Osteoblast (primary cell): Measurements from ENCODE around the gene TSPAN10. TPM values are rescaled to one million over a fixed set of nuclear protein-coding genes. Genes with fewer than 3 reads are reported as not detected.

Experiments used
- DNase-seq: peaks from one replicate; pipeline ENCODE4 v3.0.0; 2011; ENCODE audit warnings: low spot score, mixed read lengths; ENCODE audit not compliant: insufficient read length; ENCODE audit errors: missing footprints
- H2AFZ ChIP-seq: 2 replicates; pipeline ENCODE4 v1.6.0; 2011; ENCODE audit warnings: mild to moderate bottlenecking, low read length
- H3K27ac ChIP-seq: 2 replicates; pipeline ENCODE4 v1.5.1; 2011; ENCODE audit warnings: mild to moderate bottlenecking, low read depth, low read length, moderate library complexity
- H3K27me3 ChIP-seq: 2 replicates; pipeline ENCODE4 v1.6.0; 2012; ENCODE audit warnings: mild to moderate bottlenecking, control low read depth, inconsistent platforms, low read length, moderate library complexity; ENCODE audit not compliant: insufficient read depth
- H3K36me3 ChIP-seq: 2 replicates; pipeline ENCODE4 v1.5.1; 2011; ENCODE audit warnings: mild to moderate bottlenecking, low read length, control low read depth, moderate library complexity; ENCODE audit not compliant: insufficient read depth
- H3K4me1 ChIP-seq: 2 replicates; pipeline ENCODE4 v1.5.1; 2011; ENCODE audit warnings: mild to moderate bottlenecking, low read length, control low read depth, moderate library complexity; ENCODE audit not compliant: insufficient read depth
- H3K4me2 ChIP-seq: 2 replicates; pipeline ENCODE4 v1.6.0; 2011; ENCODE audit warnings: mild to moderate bottlenecking, low read length; ENCODE audit not compliant: insufficient read depth
- H3K4me3 ChIP-seq: fragments of 200-600 bp; sonication (generic); 3 replicates; pipeline ENCODE4 v1.5.1; 2012; ENCODE audit warnings: mild to moderate bottlenecking, low read length, inconsistent platforms; ENCODE audit not compliant: insufficient read depth
- H3K79me2 ChIP-seq: 2 replicates; pipeline ENCODE4 v1.6.0; 2012; ENCODE audit warnings: mild to moderate bottlenecking, low read length, control low read depth, inconsistent platforms; ENCODE audit not compliant: insufficient read depth
- H3K9me3 ChIP-seq: 2 replicates; pipeline ENCODE4 v1.5.1; 2011; ENCODE audit warnings: low read depth, low read length, control low read depth
- H4K20me1 ChIP-seq: 2 replicates; pipeline ENCODE4 v1.6.0; 2012; ENCODE audit warnings: mild to moderate bottlenecking, low read length, control low read depth; ENCODE audit not compliant: insufficient read depth
- total RNA-seq: library from RNA; depleted of rRNA; stranded (reverse); fragments of >200 nt; gene quantifications from 2 replicates; pipeline ENCODE4 v1.2.3, GENCODE V29; 2012
- TF ChIP-seq, protein P1 (sequence below): IDR thresholded peaks from 2 replicates; pipeline ENCODE4 v1.5.1; 2011; ENCODE audit warnings: mild to moderate bottlenecking, low read depth, low read length, moderate library complexity; ENCODE audit errors: extremely low read depth

The TSPAN10 gene
- 2.9 and 11.5 TPM in 2 replicates for total RNA-seq

DNA sequence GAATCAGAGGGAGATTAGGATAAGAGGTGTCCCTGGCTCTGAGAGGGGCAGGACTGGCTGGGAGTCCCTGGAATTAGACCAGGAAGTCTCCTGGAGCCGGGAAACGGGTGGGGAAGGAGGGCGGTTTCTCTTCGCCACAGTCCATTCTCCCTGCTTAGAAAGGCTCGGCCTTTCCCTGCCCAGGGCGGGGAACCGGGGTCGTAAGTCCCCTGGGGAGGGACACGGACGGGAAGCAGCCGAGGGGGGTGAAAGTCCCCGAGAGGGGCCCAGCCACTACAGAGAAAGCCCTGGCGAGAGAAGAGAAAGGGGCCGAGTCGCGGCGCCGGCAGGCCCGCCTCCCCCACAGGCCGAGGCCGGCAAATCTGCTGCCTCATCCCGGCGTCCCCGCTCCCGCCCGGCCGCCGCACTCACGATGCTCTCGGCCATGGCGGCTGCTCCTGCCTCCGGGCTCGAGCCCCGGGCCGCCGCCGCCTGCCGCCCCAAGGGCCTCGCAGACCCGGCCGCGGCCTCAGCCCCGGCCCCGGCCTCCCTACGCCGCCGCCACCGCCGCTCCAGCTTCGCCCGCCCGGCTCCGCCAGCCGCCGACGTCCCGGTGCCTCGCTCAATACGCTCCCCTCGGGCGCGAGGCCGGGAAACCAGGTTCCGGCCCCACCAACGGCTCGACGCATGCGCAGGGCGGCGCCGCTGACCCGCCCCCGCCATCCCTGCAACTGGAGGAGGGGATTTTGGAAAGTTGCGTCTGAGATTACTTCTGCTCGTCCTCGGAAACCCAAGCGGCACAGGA is at the start of gene TSPAN10, which contains the start of gene NPLOC4:
TSS of gene TSPAN10 (plus strand) at position 692 of the 784 bp plus-strand sequence. CDS start 5,217 bp downstream, outside the sequence.
TSS of gene NPLOC4 (minus strand) at position 608 of the 784 bp plus-strand sequence. CDS start at position 426, 182 bp downstream.
- Histone ChIP-seq H2AFZ (peak within 1 kb of the TSS; percentile 80), H3K4me2 (peak within 1 kb of the TSS; percentile 95), H3K27me3 (no peaks in the 10 kb centered on the region), H3K27ac (peak within 1 kb of the TSS; percentile 93), H3K36me3 (peaks cover 2% of the 10 kb centered on the region), H3K79me2 (peaks cover 51% of the 10 kb centered on the region), H3K9me3 (no peaks in the 10 kb centered on the region), H4K20me1 (peaks cover 31% of the 10 kb centered on the region), H3K4me1 (peaks cover 14% of the 10 kb centered on the region), H3K4me3 (peak within 1 kb of the TSS; percentile 91)
- peak; percentile 99 for DNase-seq
- TF ChIP-seq, protein P1, sequence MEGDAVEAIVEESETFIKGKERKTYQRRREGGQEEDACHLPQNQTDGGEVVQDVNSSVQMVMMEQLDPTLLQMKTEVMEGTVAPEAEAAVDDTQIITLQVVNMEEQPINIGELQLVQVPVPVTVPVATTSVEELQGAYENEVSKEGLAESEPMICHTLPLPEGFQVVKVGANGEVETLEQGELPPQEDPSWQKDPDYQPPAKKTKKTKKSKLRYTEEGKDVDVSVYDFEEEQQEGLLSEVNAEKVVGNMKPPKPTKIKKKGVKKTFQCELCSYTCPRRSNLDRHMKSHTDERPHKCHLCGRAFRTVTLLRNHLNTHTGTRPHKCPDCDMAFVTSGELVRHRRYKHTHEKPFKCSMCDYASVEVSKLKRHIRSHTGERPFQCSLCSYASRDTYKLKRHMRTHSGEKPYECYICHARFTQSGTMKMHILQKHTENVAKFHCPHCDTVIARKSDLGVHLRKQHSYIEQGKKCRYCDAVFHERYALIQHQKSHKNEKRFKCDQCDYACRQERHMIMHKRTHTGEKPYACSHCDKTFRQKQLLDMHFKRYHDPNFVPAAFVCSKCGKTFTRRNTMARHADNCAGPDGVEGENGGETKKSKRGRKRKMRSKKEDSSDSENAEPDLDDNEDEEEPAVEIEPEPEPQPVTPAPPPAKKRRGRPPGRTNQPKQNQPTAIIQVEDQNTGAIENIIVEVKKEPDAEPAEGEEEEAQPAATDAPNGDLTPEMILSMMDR, result no peak

DNA sequence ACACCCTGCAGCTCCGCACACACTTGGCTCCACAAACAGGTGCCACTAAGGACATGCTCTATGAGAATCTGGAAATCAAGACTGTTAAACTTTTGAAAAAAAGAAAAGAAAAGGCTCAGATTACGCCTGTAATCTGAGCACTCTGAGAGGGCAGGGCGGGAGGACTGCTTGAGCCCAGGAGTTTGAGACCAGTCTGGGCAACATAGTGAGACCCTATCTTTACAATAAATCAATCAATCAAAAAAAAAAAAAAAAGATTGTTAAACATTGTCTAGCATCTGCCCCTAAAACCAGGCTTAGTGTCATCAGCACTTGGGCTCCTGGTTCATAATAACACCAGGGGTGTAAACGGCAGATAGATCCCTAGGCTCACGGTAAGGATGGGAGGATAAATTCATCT is 47.4 kb upstream of the TSPAN10 start:
- TF ChIP-seq, protein P1, result no peak
- no peak overlapping the region for H2AFZ ChIP-seq
- H3K27ac ChIP-seq, result no peak overlapping the region
- no peak overlapping the region for H3K4me2 ChIP-seq
- H3K4me3 ChIP-seq, result no peak overlapping the region
- H3K9me3 ChIP-seq, result no peaks in the 10 kb centered on the region
- H3K27me3 ChIP-seq, result no peaks in the 10 kb centered on the region
- H3K36me3 ChIP-seq, result peaks cover 81% of the 10 kb centered on the region
- peaks cover 2% of the 10 kb centered on the region for H4K20me1 ChIP-seq
- H3K79me2 ChIP-seq, result peaks cover 23% of the 10 kb centered on the region
- no peak for DNase-seq
- peaks cover 2% of the 10 kb centered on the region for H3K4me1 ChIP-seq

DNA sequence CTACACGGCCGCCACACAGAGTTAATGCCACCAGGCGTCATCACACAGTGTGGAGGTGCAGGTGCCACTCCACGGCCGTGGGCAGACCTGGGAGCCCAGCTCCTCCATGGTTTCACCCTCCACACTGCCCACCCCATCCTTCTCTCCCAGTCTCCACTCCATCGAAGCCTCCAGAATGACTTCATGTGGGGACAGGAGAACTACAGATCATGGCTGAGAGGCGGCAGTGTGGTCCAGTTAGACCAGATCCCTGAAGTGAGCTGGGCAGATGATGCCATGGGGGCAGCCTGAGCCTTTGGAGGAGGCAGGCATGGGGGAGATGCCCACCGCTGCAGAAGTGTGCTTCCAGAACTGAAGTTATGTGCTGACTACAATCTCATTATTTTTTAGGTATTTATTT is 46.9 kb upstream of the TSPAN10 start:
- H4K20me1 ChIP-seq, result peaks cover 2% of the 10 kb centered on the region
- no peak overlapping the region for H3K4me3 ChIP-seq
- no peaks in the 10 kb centered on the region for H3K27me3 ChIP-seq
- no peak for DNase-seq
- H3K36me3 ChIP-seq, result peaks cover 82% of the 10 kb centered on the region
- H3K79me2 ChIP-seq, result peaks cover 23% of the 10 kb centered on the region
- TF ChIP-seq, protein P1, result no peak
- H3K27ac ChIP-seq, result no peak overlapping the region
- H3K9me3 ChIP-seq, result no peaks in the 10 kb centered on the region
- H2AFZ ChIP-seq, result no peak overlapping the region
- peaks cover 6% of the 10 kb centered on the region for H3K4me1 ChIP-seq
- no peak overlapping the region for H3K4me2 ChIP-seq

DNA sequence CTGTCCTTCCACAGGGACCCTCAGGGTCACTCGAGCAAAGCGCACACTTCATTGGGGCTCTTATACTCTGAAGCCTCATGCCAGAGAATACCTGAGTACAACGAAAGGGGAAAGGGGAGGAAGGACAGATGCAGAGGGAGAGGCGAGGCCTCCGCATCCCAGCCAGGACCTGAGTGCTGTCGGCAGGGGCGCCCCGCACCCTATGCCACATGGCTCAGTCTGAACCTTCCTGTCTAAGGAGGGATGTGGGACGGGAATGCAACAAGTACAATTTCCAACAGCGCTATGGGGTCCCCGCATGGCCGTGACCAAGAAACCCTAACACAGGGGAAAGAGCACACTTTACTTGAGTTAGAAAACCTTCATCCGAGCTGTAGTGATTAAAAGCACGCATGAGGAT is 45.0 kb upstream of the TSPAN10 start:
- no peaks in the 10 kb centered on the region for H3K9me3 ChIP-seq
- H3K4me2 ChIP-seq, result no peak overlapping the region
- peaks cover 2% of the 10 kb centered on the region for H4K20me1 ChIP-seq
- H3K27ac ChIP-seq, result no peak overlapping the region
- TF ChIP-seq, protein P1, result no peak
- no peak overlapping the region for H3K4me3 ChIP-seq
- H3K79me2 ChIP-seq, result peaks cover 28% of the 10 kb centered on the region
- peaks cover 20% of the 10 kb centered on the region for H3K4me1 ChIP-seq
- peaks cover 80% of the 10 kb centered on the region for H3K36me3 ChIP-seq
- no peaks in the 10 kb centered on the region for H3K27me3 ChIP-seq
- H2AFZ ChIP-seq, result no peak overlapping the region
- no peak for DNase-seq
